A549 (cell line): Measurements from ENCODE around the gene CCDC33. TPM values are rescaled to one million over a fixed set of nuclear protein-coding genes. Genes with fewer than 3 reads are reported as not detected.
A peak's percentile ranks its signal among the peaks of the same experiment; 100 is the strongest.

ENCODE experiments used
- ATAC-seq, 2 experiments: fragments of 200-7000 bp in 1 of 2; fragments of >200 bp in 1 of 2; cut with Nextera tagmentation in 1 of 2; cut with Tn5 transposase in 1 of 2; 3 replicates each; pipeline versions ENCODE4 v1.8.0 to v1.9.1; 2018 to 2020; ENCODE audit warnings: mild to moderate bottlenecking in 1 of 2, moderate library complexity in 1 of 2
- CTCF ChIA-PET: fragments of 300-600 bp; sonication (Branson Sonifier 250); formaldehyde crosslinking; extraction: SDS; loops from one replicate; lab custom pipeline; 2021; ENCODE audit warnings: antibody characterized with exemption, inconsistent platforms; lab: Yijun Ruan, JAX
- POLR2A ChIA-PET: fragments of 350-600 bp; formaldehyde crosslinking; extraction: SDS; loops from one replicate; lab custom pipeline; 2021; ENCODE audit warnings: antibody characterized with exemption, inconsistent platforms; lab: Yijun Ruan, JAX
- DNase-seq, 2 experiments: peaks; one replicate each; pipeline versions ENCODE4 v3.0.0 to v3.0.0-alpha.2; 2011 to 2016; ENCODE audit warnings: low read depth in 1 of 2, low spot score in 1 of 2
- FAIRE-seq: peaks from 2 replicates; lab custom pipeline; 2011; peaks lifted over from hg19 to GRCh38; lab: Jason Lieb, UNC
- H3K27ac ChIP-seq, 2 experiments: fragments of >200 bp; sonication (Bioruptor Twin); formaldehyde crosslinking; 3 replicates each; pipeline ENCODE4 v1.5.1; 2016 to 2017
- H3K4me1 ChIP-seq: fragments of >200 bp; sonication (Bioruptor Twin); formaldehyde crosslinking; 3 replicates; pipeline ENCODE4 v1.6.1; 2016
- H3K4me2 ChIP-seq: fragments of >200 bp; sonication (Bioruptor Twin); formaldehyde crosslinking; 3 replicates; pipeline ENCODE4 v1.6.1; 2016
- H3K4me3 ChIP-seq: fragments of >200 bp; sonication (Bioruptor Twin); formaldehyde crosslinking; 3 replicates; pipeline ENCODE4 v1.5.1; 2016
- H3K9me3 ChIP-seq: fragments of >200 bp; sonication (Bioruptor Twin); formaldehyde crosslinking; 3 replicates; pipeline ENCODE4 v1.6.1; 2016
- BCL3 ChIP-seq: fragments of >200 bp; sonication (Bioruptor Twin); formaldehyde crosslinking; IDR thresholded peaks from 3 replicates; pipeline ENCODE4 v1.6.1; 2016
- CEBPB ChIP-seq, 2 experiments: fragments of >200 bp in 1 of 2; sonication (Bioruptor Twin) in 1 of 2; formaldehyde crosslinking in 1 of 2; IDR thresholded peaks; 2 replicates each; pipeline ENCODE4 v1.6.1; 2012 to 2016
- CHD2 ChIP-seq: fragments of 150-350 bp; IDR thresholded peaks from 2 replicates; pipeline ENCODE4 v1.6.1; 2014; ENCODE audit warnings: low read length; ENCODE audit not compliant: partially characterized antibody
- ELK1 ChIP-seq: fragments of 150-350 bp; IDR thresholded peaks from 2 replicates; pipeline ENCODE4 v1.6.1; 2014; ENCODE audit warnings: low read depth, mild to moderate bottlenecking, low read length
- ESRRA ChIP-seq: fragments of 150-350 bp; IDR thresholded peaks from 2 replicates; pipeline ENCODE4 v1.6.1; 2014; ENCODE audit warnings: mild to moderate bottlenecking, low read length, borderline replicate concordance
- FOXS1 ChIP-seq: fragments of 250-450 bp; sonication (Bioruptor Pico); IDR thresholded peaks from 2 replicates; pipeline ENCODE4 v1.5.0; 2020; ENCODE audit warnings: mild to moderate bottlenecking, moderate library complexity
- GATA3 ChIP-seq: IDR thresholded peaks from 2 replicates; pipeline ENCODE4 v1.6.1; 2012; ENCODE audit warnings: borderline replicate concordance
- HES2 ChIP-seq: fragments of >200 bp; sonication (Bioruptor Twin); formaldehyde crosslinking; IDR thresholded peaks from 2 replicates; pipeline ENCODE4 v1.6.1; 2016
- HMGXB4 ChIP-seq: fragments of 250-450 bp; sonication (Bioruptor Pico); IDR thresholded peaks from 2 replicates; pipeline ENCODE4 v1.5.0; 2021; ENCODE audit warnings: mild to moderate bottlenecking, moderate library complexity, borderline replicate concordance
- HOXB5 ChIP-seq: fragments of 250-450 bp; sonication (Bioruptor Pico); IDR thresholded peaks from 2 replicates; pipeline ENCODE4 v1.5.0; 2020; ENCODE audit warnings: mild to moderate bottlenecking, moderate library complexity
- KDM5A ChIP-seq: fragments of 200-600 bp; sonication (generic); IDR thresholded peaks from 2 replicates; pipeline ENCODE4 v1.6.1; 2016; ENCODE audit warnings: antibody characterized with exemption, mild to moderate bottlenecking
- MYC ChIP-seq: IDR thresholded peaks from 2 replicates; pipeline ENCODE4 v1.6.1; 2012; ENCODE audit warnings: mild to moderate bottlenecking, inconsistent platforms, low read length, improper control_type of control experiment, borderline replicate concordance
- PHF8 ChIP-seq: fragments of 200-600 bp; sonication (generic); IDR thresholded peaks from 2 replicates; pipeline ENCODE4 v1.6.1; 2016; ENCODE audit warnings: low read depth, mild to moderate bottlenecking, antibody characterized with exemption, moderate library complexity, borderline replicate concordance
- POLR2AphosphoS2 ChIP-seq: conservative IDR thresholded peaks from 2 replicates; pipeline ENCODE4 v1.6.1; 2012; ENCODE audit warnings: low read length, improper control_type of control experiment, inconsistent platforms
- REST ChIP-seq: fragments of 200-600 bp; sonication (generic); IDR thresholded peaks from 2 replicates; pipeline ENCODE4 v1.6.1; 2016; ENCODE audit warnings: antibody characterized with exemption, mild to moderate bottlenecking, moderate library complexity
- RFX5 ChIP-seq: fragments of 450-650 bp; IDR thresholded peaks from 2 replicates; pipeline ENCODE4 v1.7.1; 2014; ENCODE audit warnings: antibody characterized with exemption, mild to moderate bottlenecking, moderate library complexity
- RNF2 ChIP-seq: fragments of 200-600 bp; sonication (generic); IDR thresholded peaks from 2 replicates; pipeline ENCODE4 v1.6.1; 2016; ENCODE audit warnings: low read depth, mild to moderate bottlenecking, antibody characterized with exemption, moderate library complexity, borderline replicate concordance
- SMC3 ChIP-seq: fragments of >200 bp; sonication (Bioruptor Twin); formaldehyde crosslinking; IDR thresholded peaks from 3 replicates; pipeline ENCODE4 v1.6.1; 2018; ENCODE audit warnings: inconsistent platforms
- SREBF2 ChIP-seq: fragments of 450-650 bp; IDR thresholded peaks from 2 replicates; pipeline ENCODE4 v1.6.1; 2014; ENCODE audit warnings: mild to moderate bottlenecking, moderate library complexity
- TP53 ChIP-seq: fragments of 250-450 bp; sonication (Bioruptor Pico); IDR thresholded peaks from 2 replicates; pipeline ENCODE4 v1.5.0; 2021; ENCODE audit warnings: mild to moderate bottlenecking, moderate library complexity
- USF2 ChIP-seq: fragments of 450-650 bp; IDR thresholded peaks from 2 replicates; pipeline ENCODE4 v1.6.1; 2014; ENCODE audit warnings: antibody characterized with exemption
- ZNF302 ChIP-seq: fragments of 250-450 bp; sonication (Bioruptor Pico); IDR thresholded peaks from 2 replicates; pipeline ENCODE4 v1.9.0; 2021; ENCODE audit warnings: inconsistent platforms, mild to moderate bottlenecking, moderate library complexity
- ZSCAN20 ChIP-seq: fragments of 250-450 bp; sonication (Bioruptor Pico); IDR thresholded peaks from 2 replicates; pipeline ENCODE4 v1.8.0; 2022; ENCODE audit warnings: mild to moderate bottlenecking, moderate library complexity
- WGBS: methylation state at CpG from one replicate; pipeline ENCODE4 v1.1.6; 2017; ENCODE audit errors: missing lambda C conversion rate; 5-methylcytosine and 5-hydroxymethylcytosine counted together
- polyA plus RNA-seq, 4 experiments: library from polyadenylated mRNA; depleted of rRNA in 3 of 4; stranded (reverse); fragments of >200 nt; fragmentation: RNase III in 1 of 4; extraction: RNeasy Plus Mini Kit Qiagen cat#74134 plus additional on column Dnase treatment in 1 of 4; gene quantifications; 2 replicates in 3 of 4; 3 replicates in 1 of 4; pipeline ENCODE4 v1.2.3, GENCODE V29; 2011 to 2017

Gene CCDC33
- polyA plus RNA-seq, 2 of the 4 experiments (the other 2 are of a cell fraction): 5.9 to 9.2 TPM

- ChIA-PET POLR2A (no interaction called here), CTCF (interaction anchor here (1.1 to 23.0 kb wide), 11 partner anchors 8 to 248 kb away, joined by 3 to 681 read pairs (median 7); partner anchors contain the start of gene SEMA7A)
- TF ChIP-seq SREBF2: no peak
- no peak for TF ChIP-seq POLR2AphosphoS2
- no peak for TF ChIP-seq PHF8
- TF ChIP-seq ESRRA: no peak
- WGBS: 85% methylated on average over 3 of the region's 4 CpGs
- no peak for ATAC-seq
- no peak for FAIRE-seq
- H3K4me3 ChIP-seq: no peak overlapping the region
- H3K9me3 ChIP-seq: no peaks in the 10 kb centered on the region
- H3K4me1 ChIP-seq: peaks cover 13% of the 10 kb centered on the region
- H3K27ac ChIP-seq: peak overlapping the region in 1 of 2 experiments; percentile 14; a peak in 1 of 6 replicates
- H3K4me2 ChIP-seq: no peak overlapping the region
- no peak for DNase-seq
Measured at GRCh38 chr15:74383286-74383685, 147.2 kb downstream of the CCDC33 start.

GRCh38 chr15:74383695-74384565 lies 147.8 kb downstream of the CCDC33 start:
- 62% methylated on average over 8 of the region's 8 CpGs for WGBS
- H3K4me1 ChIP-seq: peaks cover 13% of the 10 kb centered on the region
- no peak overlapping the region for H3K4me2 ChIP-seq
- H3K9me3 ChIP-seq: no peaks in the 10 kb centered on the region
- CTCF ChIA-PET: interaction anchor here (0.7 to 23.0 kb wide), 6 partner anchors 9 to 108 kb away, joined by 3 to 681 read pairs (median 4); partner anchors contain the start of gene SEMA7A
- DNase-seq: peak in 1 of 2 experiments; percentile 33
- peak in 1 of 2 experiments; percentile 7; a peak in 1 of 6 replicates for ATAC-seq
- POLR2A ChIA-PET: no interaction called here
- no peak overlapping the region for H3K4me3 ChIP-seq
- FAIRE-seq: no peak
- H3K27ac ChIP-seq: peak overlapping the region in 1 of 2 experiments; percentile 42; a peak in 2 of 6 replicates
- TF ChIP-seq CEBPB (IDR thresholded peaks at IDR 0.05) (no peak), ELK1 (no peak), GATA3 (no peak), REST (no peak)

- ChIA-PET CTCF (interaction anchor here (0.7 to 23.0 kb wide), 7 partner anchors 9 to 107 kb away, joined by 3 to 681 read pairs (median 3); partner anchors contain the start of gene SEMA7A), POLR2A (no interaction called here)
- H3K4me3 ChIP-seq: no peak overlapping the region
- H3K4me2 ChIP-seq: no peak overlapping the region
- DNase-seq (no peak), FAIRE-seq (no peak), ATAC-seq (no peak)
- peak overlapping the region in 1 of 2 experiments; percentile 42; a peak in 2 of 6 replicates for H3K27ac ChIP-seq
- H3K4me1 ChIP-seq: peaks cover 13% of the 10 kb centered on the region
- no peaks in the 10 kb centered on the region for H3K9me3 ChIP-seq
- 50% methylated on average over 3 of the region's 3 CpGs for WGBS
- TF ChIP-seq SMC3 (no peak), HES2 (no peak), TP53 (no peak), BCL3 (no peak), RFX5 (no peak), HOXB5 (no peak), HMGXB4 (CRISPR knock-in tag) (no peak), ZNF302 (CRISPR knock-in tag) (no peak), KDM5A (no peak), ZSCAN20 (CRISPR knock-in tag) (no peak), FOXS1 (CRISPR knock-in tag) (no peak), USF2 (no peak), CHD2 (no peak), MYC (no peak), GATA3 (no peak), RNF2 (no peak)
Measured at GRCh38 chr15:74384566-74384880, 148.4 kb downstream of the CCDC33 start.
